Measurements from ENCODE around the gene BCAS4.

DNA sequence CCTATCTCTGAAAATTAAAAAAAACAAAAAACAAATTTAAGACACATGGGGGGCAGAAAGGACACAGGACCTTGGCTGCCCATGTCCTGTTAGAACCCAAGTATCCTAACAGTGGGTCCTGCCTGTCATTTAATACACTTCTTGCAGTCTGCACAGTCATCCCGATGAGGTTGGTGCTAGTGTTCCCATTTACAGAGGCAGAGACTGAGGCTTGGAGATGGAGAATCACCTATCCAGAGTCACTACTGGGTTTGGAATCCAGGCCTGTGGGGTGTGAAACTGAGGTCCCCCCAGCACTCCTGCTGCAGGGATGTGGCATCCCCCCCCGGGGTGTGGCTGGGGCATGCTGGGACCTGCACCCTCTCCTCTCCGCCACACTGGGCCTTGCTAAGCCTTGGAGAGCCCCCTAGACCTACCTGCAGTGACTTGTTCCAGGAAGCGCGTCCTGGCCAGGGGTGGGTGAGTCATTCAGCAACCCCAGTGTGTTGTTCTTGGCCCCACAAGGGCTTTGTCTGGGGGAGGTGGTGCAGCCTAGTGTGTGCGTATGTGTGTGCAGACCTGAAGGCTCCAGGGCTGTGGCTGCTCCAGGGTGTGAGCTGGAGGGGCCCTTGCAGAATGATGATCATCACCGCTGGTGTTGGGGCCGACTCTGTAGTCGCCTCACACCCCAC, 49.7 kb downstream of the BCAS4 start:
- TF ChIP-seq, protein P1, sequence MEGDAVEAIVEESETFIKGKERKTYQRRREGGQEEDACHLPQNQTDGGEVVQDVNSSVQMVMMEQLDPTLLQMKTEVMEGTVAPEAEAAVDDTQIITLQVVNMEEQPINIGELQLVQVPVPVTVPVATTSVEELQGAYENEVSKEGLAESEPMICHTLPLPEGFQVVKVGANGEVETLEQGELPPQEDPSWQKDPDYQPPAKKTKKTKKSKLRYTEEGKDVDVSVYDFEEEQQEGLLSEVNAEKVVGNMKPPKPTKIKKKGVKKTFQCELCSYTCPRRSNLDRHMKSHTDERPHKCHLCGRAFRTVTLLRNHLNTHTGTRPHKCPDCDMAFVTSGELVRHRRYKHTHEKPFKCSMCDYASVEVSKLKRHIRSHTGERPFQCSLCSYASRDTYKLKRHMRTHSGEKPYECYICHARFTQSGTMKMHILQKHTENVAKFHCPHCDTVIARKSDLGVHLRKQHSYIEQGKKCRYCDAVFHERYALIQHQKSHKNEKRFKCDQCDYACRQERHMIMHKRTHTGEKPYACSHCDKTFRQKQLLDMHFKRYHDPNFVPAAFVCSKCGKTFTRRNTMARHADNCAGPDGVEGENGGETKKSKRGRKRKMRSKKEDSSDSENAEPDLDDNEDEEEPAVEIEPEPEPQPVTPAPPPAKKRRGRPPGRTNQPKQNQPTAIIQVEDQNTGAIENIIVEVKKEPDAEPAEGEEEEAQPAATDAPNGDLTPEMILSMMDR (IDR thresholded peaks at IDR 0.05; ENCODE audit: insufficient read depth, low read depth, low read length), result no peak
- no peak for TF ChIP-seq EZH2 (IDR thresholded peaks at IDR 0.05; ENCODE audit: insufficient read depth, low read length)
